Prostate gland (tissue), 2 donors: ENCODE measurements around the gene HES1. TPM values are rescaled to one million over a fixed set of nuclear protein-coding genes. Genes with fewer than 3 reads are reported as not detected.
"Not testable (repeated sequence)": the region's sequence is repeated elsewhere in the genome, so short reads cannot be mapped to it uniquely, and the experiment has no call there.

Experiments used
- DNase-seq: peaks from one replicate; pipeline ENCODE4 v3.0.0-alpha.2; 2019; ENCODE audit warnings: low spot score
- H3K27ac ChIP-seq, 2 donors: fragments of 200-600 bp; sonication (generic); 2 replicates each; pipeline ENCODE4 v1.5.1; 2017 to 2019
- H3K27me3 ChIP-seq: fragments of 200-600 bp; sonication (generic); replicated peaks from 2 replicates; pipeline ENCODE4 v1.5.1; 2019; ENCODE audit not compliant: insufficient read depth
- H3K36me3 ChIP-seq, 2 donors: fragments of 200-600 bp; sonication (generic); 1 replicate in 1 of 2; 2 replicates in 1 of 2; pipeline versions ENCODE4 v1.5.1 to v1.8.1; 2017 to 2019
- H3K4me1 ChIP-seq: fragments of 200-600 bp; sonication (generic); replicated peaks from 2 replicates; pipeline ENCODE4 v1.5.1; 2019
- H3K4me3 ChIP-seq, 2 donors: fragments of 200-600 bp; sonication (generic); 2 replicates each; pipeline ENCODE4 v1.5.1; 2017 to 2019
- H3K9me3 ChIP-seq: fragments of 200-600 bp; sonication (generic); 2 replicates; pipeline ENCODE4 v1.5.1; 2017
- CTCF ChIP-seq, 4 experiments: fragments of 200-600 bp in 2 of 4; fragments of 450-650 bp in 2 of 4; sonication (generic) in 2 of 4; IDR thresholded peaks; 1 replicate in 3 of 4; 2 replicates in 1 of 4; pipeline ENCODE4 v1.5.1; 2016 to 2019; ENCODE audit warnings: antibody characterized with exemption in 4 of 4, mild to moderate bottlenecking in 2 of 4, moderate library complexity in 2 of 4
- POLR2A ChIP-seq: fragments of 450-650 bp; IDR thresholded peaks from one replicate; pipeline ENCODE4 v1.6.1; 2016; ENCODE audit warnings: antibody characterized with exemption, mild to moderate bottlenecking
- POLR2AphosphoS5 ChIP-seq: sonication (generic); formaldehyde crosslinking; IDR thresholded peaks from one replicate; pipeline ENCODE4 v1.6.1; 2017; ENCODE audit warnings: antibody characterized with exemption
- WGBS: methylation state at CpG from one replicate; pipeline ENCODE4 v1.1.5; 2018; 5-methylcytosine and 5-hydroxymethylcytosine counted together
- intact Hi-C: fragments of 100-400 bp; cut with DNase I; formaldehyde crosslinking; loops from one replicate; pipeline ENCODE4 v1.14.2; 2022
- total RNA-seq, 2 donors: library from RNA; depleted of rRNA; stranded (reverse); fragments of >200 nt; gene quantifications; one replicate each; pipeline ENCODE4 v1.1.0, GENCODE V29; 2016

HES1 gene
- total RNA-seq, 2 donors from 2014 or later, result 92.4 to 174 TPM

GRCh38 chr3:194089357-194090177 is 46.4 kb upstream of the HES1 start:
- Histone ChIP-seq H3K27ac (peak overlapping the region in 1 of 2 donors; percentile 6), H3K4me3 (no peak overlapping the region), H3K9me3 (no peaks in the 10 kb centered on the region), H3K4me1 (no peaks in the 10 kb centered on the region), H3K27me3 (no peaks in the 10 kb centered on the region), H3K36me3 (no peaks in the 10 kb centered on the region)
- peak; percentile 89 for DNase-seq
- TF ChIP-seq CTCF (IDR thresholded peaks at IDR 0.05) (no peak), POLR2A (no peak), POLR2AphosphoS5 (peak; percentile 91)
- 47% methylated on average over 18 of the region's 18 CpGs for WGBS
- intact Hi-C loops, result no loop called here

GRCh38 chr3:194090178-194090555 is 45.8 kb upstream of the HES1 start:
- H3K27ac ChIP-seq, DNase-seq: not testable (repeated sequence)
- WGBS, result 95% methylated on average over 10 of the region's 10 CpGs

GRCh38 chr3:194090716-194091115 is 45.2 kb upstream of the HES1 start:
- no peaks in the 10 kb centered on the region for H3K27me3 ChIP-seq
- no peak overlapping the region for H3K27ac ChIP-seq
- DNase-seq, result no peak
- no peak overlapping the region for H3K4me3 ChIP-seq
- no peaks in the 10 kb centered on the region for H3K36me3 ChIP-seq
- no peaks in the 10 kb centered on the region for H3K4me1 ChIP-seq
- 90% methylated on average over 8 of the region's 8 CpGs for WGBS
- TF ChIP-seq POLR2AphosphoS5, result no peak
- TF ChIP-seq CTCF (IDR thresholded peaks at IDR 0.05), result no peak
- no peak for TF ChIP-seq POLR2A
- no peaks in the 10 kb centered on the region for H3K9me3 ChIP-seq
- intact Hi-C loops, result no loop called here

More at GRCh38 chr3:194090178-194090555, 45.8 kb upstream of the HES1 start:
- H3K4me1 ChIP-seq, intact Hi-C loops, H3K4me3 ChIP-seq, H3K9me3 ChIP-seq, H3K36me3 ChIP-seq, H3K27me3 ChIP-seq: not testable (repeated sequence)

- H3K27me3 ChIP-seq, result no peaks in the 10 kb centered on the region
- WGBS, result 54% methylated on average over 2 of the region's 2 CpGs
- no peak for TF ChIP-seq POLR2AphosphoS5
- TF ChIP-seq POLR2A, result no peak
- no peak for TF ChIP-seq CTCF (IDR thresholded peaks at IDR 0.05)
- DNase-seq, result no peak
- H3K27ac ChIP-seq, result no peak overlapping the region
- intact Hi-C loops, result no loop called here
- no peak overlapping the region for H3K4me3 ChIP-seq
- no peaks in the 10 kb centered on the region for H3K36me3 ChIP-seq
- no peaks in the 10 kb centered on the region for H3K9me3 ChIP-seq
- no peaks in the 10 kb centered on the region for H3K4me1 ChIP-seq
These were observed 44.8 kb upstream of the HES1 start for GRCh38 chr3:194091141-194091540.

GRCh38 chr3:194091897-194092296 is 44.1 kb upstream of the HES1 start:
- intact Hi-C loops, H3K36me3 ChIP-seq, H3K9me3 ChIP-seq, H3K27me3 ChIP-seq, DNase-seq, H3K4me3 ChIP-seq, H3K4me1 ChIP-seq, H3K27ac ChIP-seq: not testable (repeated sequence)
- 96% methylated on average over 6 of the region's 6 CpGs for WGBS

GRCh38 chr3:194092881-194093301 is 43.1 kb upstream of the HES1 start:
- no peaks in the 10 kb centered on the region for H3K9me3 ChIP-seq
- H3K27ac ChIP-seq, result no peak overlapping the region
- 91% methylated on average over 10 of the region's 10 CpGs for WGBS
- no peak for DNase-seq
- intact Hi-C loops, result no loop called here
- no peaks in the 10 kb centered on the region for H3K36me3 ChIP-seq
- TF ChIP-seq POLR2A, result no peak
- no peak for TF ChIP-seq CTCF (IDR thresholded peaks at IDR 0.05)
- TF ChIP-seq POLR2AphosphoS5, result no peak
- H3K4me1 ChIP-seq, result peaks cover 5% of the 10 kb centered on the region
- no peak overlapping the region for H3K4me3 ChIP-seq
- H3K27me3 ChIP-seq, result no peaks in the 10 kb centered on the region
